IMR-90 (cell line): ENCODE results near the gene LRRN2. TPM values are rescaled to one million over a fixed set of nuclear protein-coding genes. Genes with fewer than 3 reads are reported as not detected.

Source experiments
- ATAC-seq: fragments of 200-7000 bp; cut with Tn5 transposase; 2 replicates; pipeline ENCODE4 v1.9.1; 2020; ENCODE audit warnings: low read depth, mild to moderate bottlenecking, moderate library complexity
- BruUV-seq: library from RNA; stranded (reverse); fragments of 400-500 nt; replicated peaks from 2 replicates; lab custom pipeline; 2021; lab: Mats Ljungman, UMichigan
- CTCF ChIA-PET: fragments of 300-600 bp; formaldehyde crosslinking; extraction: SDS; loops from one replicate; lab custom pipeline; 2021; ENCODE audit warnings: antibody characterized with exemption; lab: Yijun Ruan, JAX
- POLR2A ChIA-PET: fragments of 300-600 bp; sonication (Branson Sonifier 250); formaldehyde crosslinking; loops from one replicate; lab custom pipeline; 2022; ENCODE audit warnings: antibody characterized with exemption; ENCODE audit not compliant: unreplicated experiment; lab: Charles Lee
- DNase-seq: peaks from one replicate; pipeline ENCODE4 v3.0.0; 2013
- H2AFZ ChIP-seq: replicated peaks from 2 replicates; pipeline ENCODE3; 2013; ENCODE audit warnings: low read length, mild to moderate bottlenecking; ENCODE audit not compliant: poor library complexity
- H2AK5ac ChIP-seq: 2 replicates; pipeline ENCODE4 v1.6.1; 2013; ENCODE audit warnings: low read depth, low read length, inconsistent platforms
- H2AK9ac ChIP-seq: replicated peaks from 2 replicates; pipeline ENCODE3; 2013; ENCODE audit warnings: mild to moderate bottlenecking, low read depth, low read length, moderate library complexity; ENCODE audit not compliant: poor library complexity
- H2BK120ac ChIP-seq: 2 replicates; pipeline ENCODE4 v1.6.1; 2013; ENCODE audit warnings: low read depth, low read length, inconsistent platforms
- H2BK15ac ChIP-seq: 3 replicates; pipeline ENCODE4 v1.6.1; 2013; ENCODE audit warnings: low read depth, low read length, inconsistent platforms
- H2BK20ac ChIP-seq: 2 replicates; pipeline ENCODE4 v1.6.1; 2013; ENCODE audit warnings: low read depth, mild to moderate bottlenecking, inconsistent platforms, low read length, moderate library complexity
- H2BK5ac ChIP-seq: 2 replicates; pipeline ENCODE4 v1.6.1; 2013; ENCODE audit warnings: mild to moderate bottlenecking, low read depth, low read length, inconsistent platforms; ENCODE audit not compliant: poor library complexity, severe bottlenecking
- H3K14ac ChIP-seq: replicated peaks from 2 replicates; pipeline ENCODE4 v1.6.1; 2013; ENCODE audit warnings: low read depth, low read length, inconsistent platforms
- H3K18ac ChIP-seq: 2 replicates; pipeline ENCODE4 v1.6.1; 2013; ENCODE audit warnings: low read depth, low read length, control low read depth
- H3K23ac ChIP-seq: 2 replicates; pipeline ENCODE4 v1.6.1; 2013; ENCODE audit warnings: low read depth, low read length, inconsistent platforms
- H3K27ac ChIP-seq: 2 replicates; pipeline ENCODE4 v1.5.1; 2013; ENCODE audit warnings: mild to moderate bottlenecking, control low read depth, low read length; ENCODE audit not compliant: insufficient read depth
- H3K27me3 ChIP-seq: 2 replicates; pipeline ENCODE4 v1.6.1; 2013; ENCODE audit warnings: low read length; ENCODE audit not compliant: control insufficient read depth, insufficient read depth
- H3K36me3 ChIP-seq: 2 replicates; pipeline ENCODE4 v1.6.1; 2013; ENCODE audit warnings: low read length, mixed read lengths; ENCODE audit not compliant: control insufficient read depth, insufficient read depth
- H3K4ac ChIP-seq: 2 replicates; pipeline ENCODE4 v1.6.1; 2013; ENCODE audit warnings: low read depth, low read length, inconsistent platforms
- H3K4me1 ChIP-seq: 2 replicates; pipeline ENCODE4 v1.6.1; 2013; ENCODE audit warnings: low read length, mixed read lengths; ENCODE audit not compliant: control insufficient read depth, insufficient read depth
- H3K4me2 ChIP-seq: 2 replicates; pipeline ENCODE4 v1.6.1; 2013; ENCODE audit warnings: low read depth, mild to moderate bottlenecking, control low read depth, low read length, moderate library complexity
- H3K4me3 ChIP-seq: 2 replicates; pipeline ENCODE4 v1.5.1; 2013; ENCODE audit warnings: low read depth, mild to moderate bottlenecking, control low read depth, low read length, moderate library complexity; ENCODE audit not compliant: insufficient read depth
- H3K56ac ChIP-seq: 2 replicates; pipeline ENCODE4 v1.6.1; 2013; ENCODE audit warnings: low read length, inconsistent platforms; ENCODE audit not compliant: insufficient read depth; ENCODE audit errors: extremely low read depth
- H3K79me1 ChIP-seq, 2 experiments: 2 replicates each; pipeline ENCODE4 v1.6.1; 2013; ENCODE audit warnings: low read length in 2 of 2, inconsistent platforms in 1 of 2, low read depth in 1 of 2
- H3K9ac ChIP-seq: 2 replicates; pipeline ENCODE4 v1.6.1; 2013; ENCODE audit warnings: low read depth, low read length, control low read depth
- H3K9me1 ChIP-seq: 2 replicates; pipeline ENCODE4 v1.6.1; 2013; ENCODE audit warnings: low read length, inconsistent platforms; ENCODE audit not compliant: insufficient read depth
- H3K9me3 ChIP-seq: 2 replicates; pipeline ENCODE4 v1.6.1; 2013; ENCODE audit warnings: low read length; ENCODE audit not compliant: control insufficient read depth, insufficient read depth
- H4K20me1 ChIP-seq: 2 replicates; pipeline ENCODE4 v1.6.1; 2013; ENCODE audit warnings: low read length, inconsistent platforms; ENCODE audit not compliant: insufficient read depth
- H4K5ac ChIP-seq: 2 replicates; pipeline ENCODE4 v1.6.1; 2013; ENCODE audit warnings: mild to moderate bottlenecking, low read depth, low read length, control low read depth
- H4K8ac ChIP-seq, 2 experiments: 2 replicates each; pipeline ENCODE4 v1.6.1; 2013; ENCODE audit warnings: low read depth in 2 of 2, low read length in 2 of 2, control low read depth in 1 of 2, inconsistent platforms in 1 of 2
- H4K91ac ChIP-seq: 2 replicates; pipeline ENCODE4 v1.6.1; 2013; ENCODE audit warnings: low read depth, low read length, inconsistent platforms; ENCODE audit not compliant: insufficient read depth
- BHLHE40 ChIP-seq: fragments of 150-350 bp; IDR thresholded peaks from 2 replicates; pipeline ENCODE4 v1.6.1; 2016; ENCODE audit warnings: mild to moderate bottlenecking, low read depth, low read length
- CHD1 ChIP-seq: IDR thresholded peaks from 2 replicates; pipeline ENCODE4 v1.6.1; 2012; ENCODE audit warnings: low read depth, low read length, improper control_type of control experiment
- MXI1 ChIP-seq: IDR thresholded peaks from 2 replicates; pipeline ENCODE4 v1.6.1; 2012; ENCODE audit warnings: low read depth, mild to moderate bottlenecking, low read length, moderate library complexity, borderline replicate concordance
- POLR2A ChIP-seq: IDR thresholded peaks from 2 replicates; pipeline ENCODE4 v1.6.1; 2012; ENCODE audit warnings: mild to moderate bottlenecking, low read depth, low read length
- RFX5 ChIP-seq: IDR thresholded peaks from 2 replicates; pipeline ENCODE4 v1.8.0; 2012; ENCODE audit warnings: low read depth, mild to moderate bottlenecking, low read length, moderate library complexity
- USF2 ChIP-seq: fragments of 150-350 bp; IDR thresholded peaks from 2 replicates; pipeline ENCODE4 v1.6.1; 2017; ENCODE audit warnings: mild to moderate bottlenecking, antibody characterized with exemption, low read length, low read depth
- WGBS, 2 experiments: methylation state at CpG; one replicate each; pipeline versions ENCODE4 v1.1.5 to v1.1.7; 2013; ENCODE audit warnings: missing lambda C conversion rate in 2 of 2; ENCODE audit not compliant: insufficient read length in 1 of 2; ENCODE audit errors: extremely low coverage in 2 of 2; 5-methylcytosine and 5-hydroxymethylcytosine counted together
- dilution Hi-C: fragments of 300-500 bp; cut with HindIII; formaldehyde crosslinking; loops from one replicate; pipeline ENCODE4 v1.14.3; 2018; ENCODE audit warnings: low sequenced_read_pairs; ENCODE audit not compliant: unreplicated experiment
- in situ Hi-C: fragments of 300-500 bp; cut with MboI; formaldehyde crosslinking; loops from 3 replicates; pipeline ENCODE4 v1.14.3; 2019; ENCODE audit warnings: low sequenced_read_pairs, inconsistent platforms, mixed read lengths
- intact Hi-C: fragments of 100-400 bp; cut with micrococcal nuclease; formaldehyde crosslinking; loops from 2 replicates; pipeline ENCODE4 v1.10.0; 2022
- polyA plus RNA-seq, 3 experiments: library from polyadenylated mRNA; depleted of rRNA; stranded (reverse); fragments of >200 nt; gene quantifications; 2 replicates each; pipeline ENCODE4 v1.2.3, GENCODE V29; 2012; ENCODE audit warnings: low replicate concordance in 1 of 3
- total RNA-seq: library from RNA; depleted of rRNA; stranded (reverse); fragments of >200 nt; gene quantifications from 2 replicates; pipeline ENCODE4 v1.2.3, GENCODE V29; 2012

The LRRN2 gene
- total and polyA plus RNA-seq, 2 of the 4 experiments (the other 2 are of a cell fraction): not detected

DNA sequence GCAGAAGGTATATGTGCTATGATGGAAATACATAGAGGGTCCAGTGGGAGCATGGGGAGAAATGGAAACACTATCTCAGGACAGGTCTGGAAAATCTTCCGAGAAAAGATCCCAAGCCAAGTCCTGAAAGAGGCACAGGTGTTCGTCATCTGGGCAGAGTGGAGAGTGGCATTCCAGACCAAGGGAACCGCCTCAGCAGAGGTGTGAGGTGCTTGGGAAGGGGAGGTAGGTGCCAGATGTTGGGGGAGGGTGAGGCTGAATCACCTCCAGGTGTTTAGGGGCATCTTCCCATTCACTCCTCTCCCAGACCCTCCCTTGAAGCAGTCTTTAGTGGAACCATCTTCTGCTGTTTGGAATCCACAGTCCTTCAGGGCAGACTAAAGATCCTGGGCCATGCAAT is 23.5 kb upstream of the LRRN2 start (continued):
- no peak for TF ChIP-seq USF2
- no peak for TF ChIP-seq RFX5
- TF ChIP-seq POLR2A: no peak
- TF ChIP-seq CHD1: no peak
- TF ChIP-seq MXI1: no peak

DNA sequence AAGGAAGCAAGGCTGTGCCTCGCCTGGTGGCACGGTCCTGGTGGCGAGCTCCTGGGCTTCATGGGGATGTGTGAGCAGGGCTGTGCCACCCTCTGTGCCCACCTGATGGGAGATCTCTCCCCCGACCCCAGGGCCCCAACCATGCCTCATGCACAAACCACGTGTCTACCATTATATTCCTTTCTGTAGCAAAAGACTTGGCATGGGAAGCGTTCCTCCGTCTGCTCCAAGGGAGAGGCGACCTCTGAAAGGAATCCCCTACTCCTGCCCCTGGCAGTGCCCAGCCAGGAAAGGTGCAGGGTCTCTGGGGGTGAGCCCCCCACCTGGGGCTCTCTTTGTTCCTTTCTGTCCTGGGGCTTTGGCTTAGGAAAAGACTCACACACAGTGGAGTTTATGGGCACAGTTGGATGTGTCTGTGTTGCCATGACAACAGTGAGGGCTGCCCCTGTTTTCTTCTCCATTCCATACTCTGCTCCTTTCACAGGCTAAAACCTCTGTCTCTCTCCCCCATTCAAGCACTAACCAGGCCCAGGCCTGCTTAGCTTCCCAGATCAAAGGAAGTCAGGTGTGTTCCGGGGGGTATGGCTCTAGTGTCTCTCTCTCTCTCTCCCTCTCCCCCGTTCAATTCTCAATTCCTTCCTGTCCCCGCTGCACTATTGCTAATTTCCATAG is 21.4 kb upstream of the LRRN2 start:
- H3K18ac ChIP-seq: no peak overlapping the region
- no peak overlapping the region for H2AFZ ChIP-seq
- TF ChIP-seq BHLHE40: no peak
- no peak overlapping the region for H3K14ac ChIP-seq
- no peaks in the 10 kb centered on the region for H3K4me1 ChIP-seq
- H3K79me1 ChIP-seq: no peaks in the 10 kb centered on the region
- H3K9me1 ChIP-seq: no peaks in the 10 kb centered on the region
- no peak overlapping the region for H3K56ac ChIP-seq
- DNase-seq (no peak), ATAC-seq (no peak)
- no peak overlapping the region for H4K5ac ChIP-seq
- H3K9ac ChIP-seq: no peak overlapping the region
- BruUV-seq: no TSS peak
- H3K36me3 ChIP-seq: no peaks in the 10 kb centered on the region
- H2BK15ac ChIP-seq: no peak overlapping the region
- H2BK20ac ChIP-seq: no peak overlapping the region
- H2AK5ac ChIP-seq: no peak overlapping the region
- H3K4ac ChIP-seq: no peak overlapping the region
- intact Hi-C loops: no loop called here
- no peak overlapping the region for H3K27ac ChIP-seq
- H4K91ac ChIP-seq: no peak overlapping the region
- no peak overlapping the region for H3K4me2 ChIP-seq
- H4K8ac ChIP-seq: no peak overlapping the region
- in situ Hi-C loops: no loop called here
- CTCF ChIA-PET: no interaction called here
- no peak overlapping the region for H3K4me3 ChIP-seq
- H2AK9ac ChIP-seq: no peak overlapping the region
- H2BK5ac ChIP-seq: no peak overlapping the region
- WGBS, 2 experiments: no CpG with 5 or more reads among the region's 11 CpGs
- no peak overlapping the region for H2BK120ac ChIP-seq
- dilution Hi-C loops: no loop called here
- POLR2A ChIA-PET: no interaction called here
- H3K27me3 ChIP-seq: peaks cover 31% of the 10 kb centered on the region
- H4K20me1 ChIP-seq: no peaks in the 10 kb centered on the region
- H3K23ac ChIP-seq: no peak overlapping the region
- H3K9me3 ChIP-seq: no peaks in the 10 kb centered on the region
